GM12878 (cell line): ENCODE measurements around the gene CDK16. TPM values are rescaled to one million over a fixed set of nuclear protein-coding genes. Genes with fewer than 3 reads are reported as not detected.

Experiments used
- ATAC-seq: fragments of 200-7000 bp; cut with Tn5 transposase; 3 replicates; pipeline ENCODE4 v1.9.1; 2020; ENCODE audit warnings: mild to moderate bottlenecking, moderate library complexity
- BruUV-seq: library from RNA; stranded (reverse); fragments of 400-500 nt; replicated peaks from 2 replicates; lab custom pipeline; 2021; lab: Mats Ljungman, UMichigan
- CTCF ChIA-PET: fragments of 300-600 bp; sonication (Branson Sonifier 250); formaldehyde crosslinking; extraction: SDS; loops from one replicate; lab custom pipeline; 2021; ENCODE audit warnings: inconsistent platforms; lab: Yijun Ruan, JAX
- POLR2A ChIA-PET: fragments of 350-600 bp; formaldehyde crosslinking; extraction: SDS; loops from one replicate; lab custom pipeline; 2021; ENCODE audit warnings: inconsistent platforms; lab: Charles Lee
- RAD21 ChIA-PET: fragments of 300-600 bp; sonication (Branson Sonifier 250); formaldehyde crosslinking; loops from one replicate; lab custom pipeline; 2023; ENCODE audit warnings: antibody characterized with exemption; ENCODE audit not compliant: unreplicated experiment; lab: Charles Lee
- SMC1A ChIA-PET: fragments of 300-600 bp; sonication (Branson Sonifier 250); formaldehyde crosslinking; loops from one replicate; lab custom pipeline; 2023; ENCODE audit not compliant: unreplicated experiment, uncharacterized antibody; lab: Charles Lee
- DNase-seq: peaks from one replicate; pipeline ENCODE4 v3.0.0-alpha.2; 2011; ENCODE audit warnings: low read depth, low spot score
- FAIRE-seq: peaks from 3 replicates; lab custom pipeline; 2011; peaks lifted over from hg19 to GRCh38; lab: Jason Lieb, UNC
- H2AFZ ChIP-seq: 2 replicates; pipeline ENCODE4 v1.6.0; 2011; ENCODE audit warnings: low read depth, low read length, control low read depth; ENCODE audit not compliant: control insufficient read depth
- H3K27ac ChIP-seq: 2 replicates; pipeline ENCODE4 v1.5.1; 2011; ENCODE audit warnings: control low read depth; ENCODE audit not compliant: control insufficient read depth, insufficient read depth
- H3K27me3 ChIP-seq, 2 experiments: replicated peaks in 1 of 2; 2 replicates each; pipeline versions ENCODE4 v1.6.0 to v1.6.1; 2011; ENCODE audit warnings: low read length in 1 of 2; ENCODE audit not compliant: control insufficient read depth in 2 of 2, insufficient read depth in 2 of 2
- H3K36me3 ChIP-seq, 2 experiments: 2 replicates each; pipeline ENCODE4 v1.5.1; 2011; ENCODE audit warnings: low read length in 1 of 2; ENCODE audit not compliant: control insufficient read depth in 2 of 2, insufficient read depth in 2 of 2
- H3K4me1 ChIP-seq: 2 replicates; pipeline ENCODE4 v1.6.1; 2011; ENCODE audit warnings: mild to moderate bottlenecking, low read length, moderate library complexity, mixed read lengths; ENCODE audit not compliant: control insufficient read depth, insufficient read depth
- H3K4me2 ChIP-seq: 2 replicates; pipeline ENCODE4 v1.6.0; 2011; ENCODE audit warnings: control low read depth; ENCODE audit not compliant: control insufficient read depth, insufficient read depth
- H3K4me3 ChIP-seq: fragments of 200-600 bp; sonication (generic); 2 replicates; pipeline ENCODE4 v1.5.1; 2016
- H3K79me2 ChIP-seq: 2 replicates; pipeline ENCODE4 v1.6.0; 2011; ENCODE audit warnings: low read length; ENCODE audit not compliant: control insufficient read depth, insufficient read depth
- H3K9ac ChIP-seq: 2 replicates; pipeline ENCODE4 v1.8.0; 2011; ENCODE audit warnings: low read length, control low read depth, mixed read lengths; ENCODE audit not compliant: control insufficient read depth, insufficient read depth
- H3K9me3 ChIP-seq: replicated peaks from 3 replicates; pipeline ENCODE4 v1.5.1; 2011; ENCODE audit warnings: mild to moderate bottlenecking, low read length; ENCODE audit not compliant: control insufficient read depth, insufficient read depth
- H4K20me1 ChIP-seq: 2 replicates; pipeline ENCODE4 v1.6.0; 2011; ENCODE audit not compliant: control insufficient read depth, insufficient read depth
- CEBPB ChIP-seq, 2 experiments: fragments of 150-350 bp in 1 of 2; IDR thresholded peaks; 2 replicates each; pipeline ENCODE4 v1.6.1; 2012 to 2014; ENCODE audit warnings: low read depth in 2 of 2, low read length in 2 of 2, borderline replicate concordance in 1 of 2, inconsistent platforms in 1 of 2
- GABPA ChIP-seq: IDR thresholded peaks from 2 replicates; pipeline ENCODE4 v1.6.1; 2014; ENCODE audit warnings: antibody characterized with exemption, low read depth, mild to moderate bottlenecking, inconsistent platforms
- GATAD2B ChIP-seq: fragments of 450-650 bp; conservative IDR thresholded peaks from 2 replicates; pipeline ENCODE4 v1.6.1; 2017; ENCODE audit warnings: low read depth, mild to moderate bottlenecking, moderate library complexity
- MYB ChIP-seq: fragments of 150-350 bp; IDR thresholded peaks from 2 replicates; pipeline ENCODE4 v1.6.1; 2014; ENCODE audit warnings: mild to moderate bottlenecking, low read depth, low read length, borderline replicate concordance
- NFYA ChIP-seq: IDR thresholded peaks from 2 replicates; pipeline ENCODE4 v1.6.1; 2011; ENCODE audit warnings: low read depth, mild to moderate bottlenecking, low read length, improper control_type of control experiment, borderline replicate concordance
- SPI1 ChIP-seq: IDR thresholded peaks from 2 replicates; pipeline ENCODE4 v1.6.1; 2011; ENCODE audit warnings: low read depth, mild to moderate bottlenecking, low read length, moderate library complexity, borderline replicate concordance; ENCODE audit not compliant: insufficient read depth
- WGBS: methylation state at CpG from one replicate; pipeline ENCODE4 v1.1.6; 2016; ENCODE audit warnings: low lambda C conversion rate; ENCODE audit not compliant: insufficient replicate concordance, insufficient coverage; ENCODE audit errors: missing lambda C conversion rate; 5-methylcytosine and 5-hydroxymethylcytosine counted together
- in situ Hi-C: fragments of 300-500 bp; cut with MboI; formaldehyde crosslinking; loops from 9 replicates; pipeline ENCODE4 v1.14.3; 2018; ENCODE audit warnings: mixed read lengths
- intact Hi-C: fragments of 100-400 bp; cut with micrococcal nuclease; formaldehyde crosslinking; loops from one replicate; pipeline ENCODE4 v1.14.2; 2022; ENCODE audit not compliant: unreplicated experiment
- polyA plus RNA-seq, 11 experiments: library from polyadenylated mRNA; depleted of rRNA in 4 of 11; unstranded in 6 of 11; stranded (reverse) in 5 of 11; fragments of >200 nt; fragmentation: Nextera tagmentation in 4 of 11; fragmentation: Illumina TruSeq in 1 of 11; extraction: Ambion mirVana in 4 of 11; extraction: Trizol in 1 of 11; gene quantifications; 1 replicate in 1 of 11; 2 replicates in 10 of 11; pipeline versions ENCODE4 v1.2.1 to v1.2.3, GENCODE V29; 2011 to 2016; ENCODE audit warnings: inconsistent platforms in 2 of 11, missing spikeins in 2 of 11, low read depth in 1 of 11
- total RNA-seq, 4 experiments: library from RNA; depleted of rRNA in 3 of 4; stranded (reverse); fragments of >200 nt in 3 of 4; fragmentation: Illumina TruSeq in 1 of 4; extraction: Trizol in 1 of 4; gene quantifications; 2 replicates each; pipeline versions ENCODE4 v1.2.1 to v1.2.3, GENCODE V29; 2013 to 2021
- TF ChIP-seq, protein P1 (sequence below): IDR thresholded peaks from 2 replicates; pipeline ENCODE4 v1.6.1; 2012; ENCODE audit warnings: improper control_type of control experiment, low read depth, low read length; ENCODE audit not compliant: insufficient replicate concordance
- TF ChIP-seq, protein P2 (sequence below): fragments of 450-650 bp; IDR thresholded peaks from 2 replicates; pipeline ENCODE4 v1.6.1; 2016; ENCODE audit warnings: mild to moderate bottlenecking

Gene CDK16
- total and polyA plus RNA-seq, 10 of the 15 experiments (the other 5 are each of a cell fraction or from before 2014, with no cell fraction given) = 2.4 to 75.1 (median 48.2) TPM

DNA sequence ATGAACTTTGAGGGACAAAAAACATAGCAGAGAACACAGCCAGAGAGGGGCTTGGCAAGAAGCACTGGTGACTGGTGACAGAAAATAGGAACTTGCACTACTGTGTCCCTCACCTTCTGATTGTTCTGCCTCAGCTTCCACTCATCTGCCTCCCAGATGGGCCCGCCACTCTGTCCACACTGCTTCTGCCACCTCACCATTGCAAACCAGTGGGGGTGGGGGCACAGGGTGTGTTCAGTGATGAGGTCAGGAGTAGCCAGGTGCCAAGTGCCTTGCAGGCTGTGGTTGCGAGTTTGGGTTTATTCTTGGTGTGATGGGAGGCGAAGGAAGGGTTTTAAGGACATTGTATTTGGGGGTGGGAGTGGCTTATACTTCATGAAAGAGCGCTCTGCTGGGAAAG, 34.0 kb upstream of the CDK16 start:
- CTCF ChIA-PET = no interaction called here
- BruUV-seq = no TSS peak

More for the DNA sequence above, 34.0 kb upstream of the CDK16 start:
- 48% methylated on average over 4 of the region's 4 CpGs for WGBS
- Histone ChIP-seq H3K4me1 (no peaks in the 10 kb centered on the region), H3K4me2 (no peak overlapping the region), H4K20me1 (no peaks in the 10 kb centered on the region), H3K36me3 (peaks cover 0 to 11% of the 10 kb centered on the region in 2 experiments; a peak in 3 of 4 replicates), H3K27ac (no peak overlapping the region), H3K9ac (no peak overlapping the region), H3K79me2 (no peaks in the 10 kb centered on the region), H3K4me3 (no peak overlapping the region), H3K27me3 (no peaks in the 10 kb centered on the region; a peak in 1 of 4 replicates), H2AFZ (no peak overlapping the region), H3K9me3 (no peaks in the 10 kb centered on the region)
- TF ChIP-seq, protein P1, sequence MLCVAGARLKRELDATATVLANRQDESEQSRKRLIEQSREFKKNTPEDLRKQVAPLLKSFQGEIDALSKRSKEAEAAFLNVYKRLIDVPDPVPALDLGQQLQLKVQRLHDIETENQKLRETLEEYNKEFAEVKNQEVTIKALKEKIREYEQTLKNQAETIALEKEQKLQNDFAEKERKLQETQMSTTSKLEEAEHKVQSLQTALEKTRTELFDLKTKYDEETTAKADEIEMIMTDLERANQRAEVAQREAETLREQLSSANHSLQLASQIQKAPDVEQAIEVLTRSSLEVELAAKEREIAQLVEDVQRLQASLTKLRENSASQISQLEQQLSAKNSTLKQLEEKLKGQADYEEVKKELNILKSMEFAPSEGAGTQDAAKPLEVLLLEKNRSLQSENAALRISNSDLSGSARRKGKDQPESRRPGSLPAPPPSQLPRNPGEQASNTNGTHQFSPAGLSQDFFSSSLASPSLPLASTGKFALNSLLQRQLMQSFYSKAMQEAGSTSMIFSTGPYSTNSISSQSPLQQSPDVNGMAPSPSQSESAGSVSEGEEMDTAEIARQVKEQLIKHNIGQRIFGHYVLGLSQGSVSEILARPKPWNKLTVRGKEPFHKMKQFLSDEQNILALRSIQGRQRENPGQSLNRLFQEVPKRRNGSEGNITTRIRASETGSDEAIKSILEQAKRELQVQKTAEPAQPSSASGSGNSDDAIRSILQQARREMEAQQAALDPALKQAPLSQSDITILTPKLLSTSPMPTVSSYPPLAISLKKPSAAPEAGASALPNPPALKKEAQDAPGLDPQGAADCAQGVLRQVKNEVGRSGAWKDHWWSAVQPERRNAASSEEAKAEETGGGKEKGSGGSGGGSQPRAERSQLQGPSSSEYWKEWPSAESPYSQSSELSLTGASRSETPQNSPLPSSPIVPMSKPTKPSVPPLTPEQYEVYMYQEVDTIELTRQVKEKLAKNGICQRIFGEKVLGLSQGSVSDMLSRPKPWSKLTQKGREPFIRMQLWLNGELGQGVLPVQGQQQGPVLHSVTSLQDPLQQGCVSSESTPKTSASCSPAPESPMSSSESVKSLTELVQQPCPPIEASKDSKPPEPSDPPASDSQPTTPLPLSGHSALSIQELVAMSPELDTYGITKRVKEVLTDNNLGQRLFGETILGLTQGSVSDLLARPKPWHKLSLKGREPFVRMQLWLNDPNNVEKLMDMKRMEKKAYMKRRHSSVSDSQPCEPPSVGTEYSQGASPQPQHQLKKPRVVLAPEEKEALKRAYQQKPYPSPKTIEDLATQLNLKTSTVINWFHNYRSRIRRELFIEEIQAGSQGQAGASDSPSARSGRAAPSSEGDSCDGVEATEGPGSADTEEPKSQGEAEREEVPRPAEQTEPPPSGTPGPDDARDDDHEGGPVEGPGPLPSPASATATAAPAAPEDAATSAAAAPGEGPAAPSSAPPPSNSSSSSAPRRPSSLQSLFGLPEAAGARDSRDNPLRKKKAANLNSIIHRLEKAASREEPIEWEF = no peak
- TF ChIP-seq GABPA (no peak), CEBPB (IDR thresholded peaks at IDR 0.05; ENCODE audit: borderline replicate concordance in 1 of 2, low read depth in 2 of 2, low read length in 2 of 2) (no peak), NFYA (no peak), SPI1 (no peak), MYB (no peak), GATAD2B (no peak)
- TF ChIP-seq, protein P2, sequence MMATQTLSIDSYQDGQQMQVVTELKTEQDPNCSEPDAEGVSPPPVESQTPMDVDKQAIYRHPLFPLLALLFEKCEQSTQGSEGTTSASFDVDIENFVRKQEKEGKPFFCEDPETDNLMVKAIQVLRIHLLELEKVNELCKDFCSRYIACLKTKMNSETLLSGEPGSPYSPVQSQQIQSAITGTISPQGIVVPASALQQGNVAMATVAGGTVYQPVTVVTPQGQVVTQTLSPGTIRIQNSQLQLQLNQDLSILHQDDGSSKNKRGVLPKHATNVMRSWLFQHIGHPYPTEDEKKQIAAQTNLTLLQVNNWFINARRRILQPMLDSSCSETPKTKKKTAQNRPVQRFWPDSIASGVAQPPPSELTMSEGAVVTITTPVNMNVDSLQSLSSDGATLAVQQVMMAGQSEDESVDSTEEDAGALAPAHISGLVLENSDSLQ = no peak
- ATAC-seq (no peak), DNase-seq (no peak), FAIRE-seq (no peak)
- SMC1A ChIA-PET = interaction anchor here (0.6 kb wide), 1 partner anchor 38 kb away, joined by 3 read pairs; no protein-coding TSS in a partner anchor
- in situ Hi-C loops (no loop called here), intact Hi-C loops (no loop called here)
- POLR2A ChIA-PET = no interaction called here
- RAD21 ChIA-PET = no interaction called here
